NCI-H2081 treated with DMSO at 0.1 percent for 48 hours (cell line): ENCODE data around the gene OR4C13.
"Not testable (repeated sequence)": the region's sequence is repeated elsewhere in the genome, so short reads cannot be mapped to it uniquely, and the experiment has no call there.

Source experiments
- DNase-seq: peaks from one replicate; lab custom pipeline; 2025; lab: John Stamatoyannopoulos, UW

The OR4C13 gene

DNA sequence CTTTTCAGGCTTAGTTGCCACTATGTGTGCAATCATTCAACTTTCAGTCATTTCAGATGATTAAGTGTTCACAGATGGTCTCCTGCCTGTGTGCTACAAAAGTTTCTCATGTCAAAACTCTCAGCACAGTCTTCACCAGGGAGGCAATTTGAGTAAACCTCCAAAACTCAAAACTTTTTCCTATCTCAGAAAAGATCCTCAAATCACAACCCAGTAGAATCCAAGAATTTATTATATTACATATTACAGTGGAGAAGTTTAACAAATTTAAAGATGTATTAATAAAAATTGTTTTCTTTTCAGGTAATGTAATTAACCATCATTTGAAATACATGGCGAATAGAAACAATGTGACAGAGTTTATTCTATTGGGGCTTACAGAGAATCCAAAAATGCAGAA is at the start of gene OR4C13:
Gene OR4C13 (plus strand): TSS at position 301 of the 400 bp plus-strand sequence. CDS start 32 bp downstream, at position 333.
- DNase-seq, result no peak

DNA sequence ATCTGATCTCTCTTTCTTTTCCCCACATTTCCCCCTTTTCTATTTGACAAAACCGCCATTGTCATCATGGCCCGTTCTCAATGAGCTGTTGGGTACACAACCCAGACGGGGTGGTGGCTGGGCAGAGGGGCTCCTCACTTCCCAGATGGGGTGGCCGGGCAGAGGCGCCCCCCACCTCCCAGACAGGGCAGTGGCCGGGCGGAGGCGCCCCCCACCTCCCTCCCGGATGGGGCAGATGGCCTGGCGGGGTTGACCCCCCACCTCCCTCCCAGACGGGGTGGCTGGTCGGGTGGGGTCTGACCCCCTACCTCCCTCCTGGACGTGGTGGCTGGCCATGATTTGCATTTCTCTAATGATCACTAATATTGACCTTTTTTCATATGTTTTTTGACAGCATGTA is 40.7 kb upstream of the OR4C13 start:
- DNase-seq, result not testable (repeated sequence)

DNA sequence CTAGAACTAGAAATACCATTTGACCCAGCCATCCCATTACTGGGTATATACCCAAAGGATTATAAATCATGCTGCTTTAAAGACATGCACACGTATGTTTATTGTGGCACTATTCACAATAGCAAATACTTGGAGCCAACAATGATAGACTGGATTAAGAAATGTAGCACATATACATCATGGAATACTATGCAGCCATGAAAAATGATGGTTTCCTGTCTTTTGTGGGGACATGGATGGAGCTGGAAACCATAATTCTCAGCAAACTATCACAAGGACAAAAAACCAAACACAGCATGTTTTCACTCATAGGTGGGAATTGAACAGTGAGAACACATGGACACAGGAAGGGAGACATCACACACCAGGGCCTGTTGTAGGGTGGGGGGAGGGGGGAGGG is 3.5 kb upstream of the OR4C13 start:
- not testable (repeated sequence) for DNase-seq

DNA sequence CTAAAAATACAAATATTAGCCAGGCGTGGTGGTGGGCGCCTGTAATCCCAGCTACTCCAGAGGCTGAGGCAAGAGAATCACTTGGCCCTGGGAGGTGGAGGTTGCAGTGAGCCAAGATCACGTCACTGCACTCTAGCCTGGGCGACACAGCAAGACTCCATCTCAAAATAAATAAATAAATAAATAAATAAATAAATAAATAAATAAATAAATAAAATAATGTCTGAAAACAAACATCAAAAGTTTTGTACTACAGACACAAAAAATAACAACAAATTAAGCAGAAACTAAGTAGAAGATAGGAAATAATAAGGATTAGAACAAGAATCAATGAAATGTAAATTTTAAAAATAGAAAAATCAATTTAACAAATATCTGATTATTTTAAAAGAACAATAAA is 21.2 kb downstream of the OR4C13 start:
- DNase-seq, result not testable (repeated sequence)

DNA sequence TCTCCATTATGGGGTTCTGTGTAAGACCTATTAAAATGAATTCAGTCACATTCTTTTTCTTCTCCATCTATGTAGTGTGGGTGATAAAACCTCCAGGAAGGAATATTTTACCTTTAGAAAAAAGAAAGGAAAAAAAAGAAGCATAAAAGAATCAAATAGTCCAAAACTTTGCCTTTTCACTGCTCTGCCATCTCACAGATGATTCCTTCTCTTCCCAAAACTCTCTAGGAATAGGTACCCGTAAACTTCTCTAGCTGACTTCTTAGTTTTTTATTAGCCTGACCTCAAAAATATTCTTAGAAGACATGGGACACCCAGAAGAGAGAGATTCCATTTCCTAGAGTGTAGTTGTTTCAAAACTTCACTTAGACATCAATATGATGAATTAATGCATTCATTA is 30.2 kb downstream of the OR4C13 start, which contains the start of gene OR4C12:
Gene OR4C12 (minus strand): TSS at position 101 of the 400 bp plus-strand sequence. CDS start 34 bp downstream, at position 67.
- not testable (repeated sequence) for DNase-seq

DNA sequence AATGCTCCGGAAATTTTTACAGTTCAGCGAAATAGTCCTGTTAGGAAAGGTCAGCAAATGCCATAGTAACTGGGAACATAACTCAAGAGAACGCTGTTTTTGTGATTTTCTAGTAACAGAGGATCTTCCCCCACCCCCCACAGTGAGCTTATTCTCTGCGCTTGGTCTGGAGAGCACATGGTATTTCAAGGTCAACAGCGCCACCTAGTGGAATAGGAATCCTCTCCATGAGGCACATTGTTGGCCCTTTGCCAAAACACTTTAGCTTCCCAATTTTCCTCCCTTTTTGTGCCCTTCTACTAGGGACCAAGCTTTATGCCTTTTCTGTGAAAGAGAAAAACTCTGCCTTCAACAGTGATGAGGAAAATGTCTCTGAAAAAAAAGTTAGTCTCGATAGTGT is 43.4 kb downstream of the OR4C13 start:
- no peak for DNase-seq
